Measurements from ENCODE around the gene OPN3. TPM values are rescaled to one million over a fixed set of nuclear protein-coding genes. Genes with fewer than 3 reads are reported as not detected.

OPN3 gene
- total RNA-seq, 4 donors from 2014 or later = 4.6 to 9.6 (median 5.8) TPM

- no peaks in the 10 kb centered on the region for H3K36me3 ChIP-seq
- no peak overlapping the region for H3K27ac ChIP-seq
- TF ChIP-seq POLR2A (IDR thresholded peaks at IDR 0.05) (no peak), CTCF (IDR thresholded peaks at IDR 0.05 in 4 of 5, conservative IDR thresholded peaks at IDR 0.05 in 1 of 5) (no peak)
- in situ Hi-C loops (cut with MboI; ENCODE audit: low sequenced_read_pairs in 4 of 4) = loop anchor here in 3 of 4 donors (25.0 kb wide), 2 partner anchors 230 to 405 kb away; partner anchors contain the start of gene EXO1 (in 2 of the 3)
- H3K4me1 ChIP-seq = no peaks in the 10 kb centered on the region
- DNase-seq (no peak), ATAC-seq (no peak)
- H3K27me3 ChIP-seq = no peaks in the 10 kb centered on the region
- H3K4me3 ChIP-seq = no peak overlapping the region
- intact Hi-C loops (cut with DNase I; ENCODE audit: low total_unique reads) = no loop called here
- H3K9me3 ChIP-seq = no peaks in the 10 kb centered on the region
These were observed 32.7 kb downstream of the OPN3 start for GRCh38 chr1:241607497-241607896.

GRCh38 chr1:241606544-241606943 is 33.6 kb downstream of the OPN3 start:
- TF ChIP-seq CTCF (IDR thresholded peaks at IDR 0.05 in 4 of 5, conservative IDR thresholded peaks at IDR 0.05 in 1 of 5) (no peak), POLR2A (IDR thresholded peaks at IDR 0.05) (no peak)
- H3K36me3 ChIP-seq = no peaks in the 10 kb centered on the region
- no peak overlapping the region for H3K4me3 ChIP-seq
- H3K27ac ChIP-seq = no peak overlapping the region
- no peaks in the 10 kb centered on the region for H3K9me3 ChIP-seq
- ATAC-seq (no peak), DNase-seq (no peak)
- H3K4me1 ChIP-seq = no peaks in the 10 kb centered on the region
- intact Hi-C loops (cut with DNase I; ENCODE audit: low total_unique reads) (no loop called here), in situ Hi-C loops (cut with MboI; ENCODE audit: low sequenced_read_pairs in 4 of 4) (loop anchor here in 3 of 4 donors (25.0 kb wide), 2 partner anchors 231 to 406 kb away; partner anchors contain the start of gene EXO1 (in 2 of the 3))
- H3K27me3 ChIP-seq = no peaks in the 10 kb centered on the region

- Histone ChIP-seq H3K36me3 (no peaks in the 10 kb centered on the region), H3K27ac (no peak overlapping the region), H3K4me3 (no peak overlapping the region), H3K4me1 (no peaks in the 10 kb centered on the region), H3K9me3 (no peaks in the 10 kb centered on the region), H3K27me3 (no peaks in the 10 kb centered on the region)
- ATAC-seq (no peak), DNase-seq (no peak)
- in situ Hi-C loops (cut with MboI; ENCODE audit: low sequenced_read_pairs in 4 of 4) (loop anchor here in 3 of 4 donors (25.0 kb wide), 2 partner anchors 232 to 407 kb away; partner anchors contain the start of gene EXO1 (in 2 of the 3)), intact Hi-C loops (cut with DNase I; ENCODE audit: low total_unique reads) (no loop called here)
- TF ChIP-seq POLR2A (IDR thresholded peaks at IDR 0.05) = no peak
- TF ChIP-seq CTCF (IDR thresholded peaks at IDR 0.05 in 4 of 5, conservative IDR thresholded peaks at IDR 0.05 in 1 of 5) = no peak
These were observed 34.9 kb downstream of the OPN3 start for GRCh38 chr1:241605146-241605805.

- intact Hi-C loops (cut with DNase I; ENCODE audit: low total_unique reads) = no loop called here
- in situ Hi-C loops (cut with MboI; ENCODE audit: low sequenced_read_pairs in 4 of 4) = loop anchor here in 3 of 4 donors (25.0 kb wide), 2 partner anchors 234 to 409 kb away; partner anchors contain the start of gene EXO1 (in 2 of the 3)
- H3K27ac ChIP-seq = no peak overlapping the region
These were observed 36.4 kb downstream of the OPN3 start for GRCh38 chr1:241603731-241604245.

More at GRCh38 chr1:241603731-241604245, 36.4 kb downstream of the OPN3 start:
- H3K4me3 ChIP-seq = no peak overlapping the region
- H3K36me3 ChIP-seq = no peaks in the 10 kb centered on the region
- no peaks in the 10 kb centered on the region for H3K4me1 ChIP-seq
- H3K9me3 ChIP-seq = no peaks in the 10 kb centered on the region
- H3K27me3 ChIP-seq = no peaks in the 10 kb centered on the region
- TF ChIP-seq POLR2A (IDR thresholded peaks at IDR 0.05) (no peak), CTCF (IDR thresholded peaks at IDR 0.05 in 4 of 5, conservative IDR thresholded peaks at IDR 0.05 in 1 of 5) (no peak)
- no peak for DNase-seq
- peak in 1 of 2 donors; percentile 30 for ATAC-seq
